Measurements from ENCODE around the gene ATL2. TPM values are rescaled to one million over a fixed set of nuclear protein-coding genes. Genes with fewer than 3 reads are reported as not detected.

Gene ATL2
- total RNA-seq, 1 experiment from 2014 or later: 66.7 TPM

DNA sequence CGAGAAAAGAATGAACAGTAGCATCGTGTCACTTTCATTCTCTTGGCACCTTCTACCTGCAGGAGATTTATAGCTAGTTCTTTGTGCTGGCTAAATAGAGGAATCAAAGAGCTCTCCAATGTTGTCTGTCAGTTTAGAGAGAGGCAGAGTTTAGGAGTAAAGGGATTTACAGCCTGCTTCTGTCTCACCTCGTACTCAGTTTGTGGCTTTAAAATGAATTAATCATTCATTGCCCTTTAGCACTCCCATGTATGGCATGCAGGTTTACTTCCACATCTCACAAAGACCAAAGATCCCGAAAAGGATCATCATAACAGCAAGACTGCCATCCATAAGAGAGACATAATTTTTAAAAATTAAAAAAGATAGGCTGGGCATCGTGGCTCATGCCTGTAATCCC lies 42.4 kb upstream of the ATL2 start:
- no peak overlapping the region for H2BK120ac ChIP-seq (ENCODE audit: low read depth, low read length, poor library complexity, severe bottlenecking)
- TF ChIP-seq, protein P1, sequence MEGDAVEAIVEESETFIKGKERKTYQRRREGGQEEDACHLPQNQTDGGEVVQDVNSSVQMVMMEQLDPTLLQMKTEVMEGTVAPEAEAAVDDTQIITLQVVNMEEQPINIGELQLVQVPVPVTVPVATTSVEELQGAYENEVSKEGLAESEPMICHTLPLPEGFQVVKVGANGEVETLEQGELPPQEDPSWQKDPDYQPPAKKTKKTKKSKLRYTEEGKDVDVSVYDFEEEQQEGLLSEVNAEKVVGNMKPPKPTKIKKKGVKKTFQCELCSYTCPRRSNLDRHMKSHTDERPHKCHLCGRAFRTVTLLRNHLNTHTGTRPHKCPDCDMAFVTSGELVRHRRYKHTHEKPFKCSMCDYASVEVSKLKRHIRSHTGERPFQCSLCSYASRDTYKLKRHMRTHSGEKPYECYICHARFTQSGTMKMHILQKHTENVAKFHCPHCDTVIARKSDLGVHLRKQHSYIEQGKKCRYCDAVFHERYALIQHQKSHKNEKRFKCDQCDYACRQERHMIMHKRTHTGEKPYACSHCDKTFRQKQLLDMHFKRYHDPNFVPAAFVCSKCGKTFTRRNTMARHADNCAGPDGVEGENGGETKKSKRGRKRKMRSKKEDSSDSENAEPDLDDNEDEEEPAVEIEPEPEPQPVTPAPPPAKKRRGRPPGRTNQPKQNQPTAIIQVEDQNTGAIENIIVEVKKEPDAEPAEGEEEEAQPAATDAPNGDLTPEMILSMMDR (conservative IDR thresholded peaks at IDR 0.05): no peak
- H3K79me1 ChIP-seq (ENCODE audit: insufficient read depth, low read depth, low read length, poor library complexity, severe bottlenecking): no peaks in the 10 kb centered on the region
- no peak overlapping the region for H3K4ac ChIP-seq (ENCODE audit: low read depth, low read length)
- no peak overlapping the region for H2AFZ ChIP-seq (ENCODE audit: low read length)
- no peak overlapping the region for H2BK15ac ChIP-seq (ENCODE audit: low read depth, low read length)
- H4K5ac ChIP-seq (ENCODE audit: insufficient read length, low read depth, low read length): no peak overlapping the region
- Mint-ChIP-seq H3K9me3 (peaks cover 2 to 3% of the 10 kb centered on the region in 2 experiments; a peak in 3 of 5 replicates), H3K27ac (no peak overlapping the region), H3K4me3 (no peak overlapping the region), H3K27me3 (ENCODE audit: low read depth) (peaks cover 5% of the 10 kb centered on the region; the same call in 1 of the 2 replicates), H3K4me1 (0 out of 4 replicates have a peak, but pooled peaks cover 0 to 3% of the 10 kb centered on the region in 2 experiments), H3K36me3 (ENCODE audit: insufficient read depth in 1 of 3, low read depth in 3 of 3) (peaks cover 0 to 3% (median 2%) of the 10 kb centered on the region in 3 experiments; a peak in 1 of 7 replicates)
- H3K23me2 ChIP-seq (ENCODE audit: insufficient read length, low read depth, low read length, poor library complexity, severe bottlenecking): no peaks in the 10 kb centered on the region
- no peak overlapping the region for H2BK5ac ChIP-seq (ENCODE audit: insufficient read length, low read length)
- H3K23ac ChIP-seq (ENCODE audit: insufficient read length, low read depth, low read length): no peak overlapping the region
- WGBS (ENCODE audit: extremely low coverage, insufficient read length, low lambda C conversion rate): no CpG with 5 or more reads among the region's 5 CpGs
- no peak overlapping the region for H2BK12ac ChIP-seq (ENCODE audit: insufficient read length, low read depth, low read length)
- H3K14ac ChIP-seq (ENCODE audit: insufficient read depth, low read length): no peak overlapping the region
- no peak overlapping the region for H4K91ac ChIP-seq (ENCODE audit: insufficient read length, low read depth, low read length)
- no peak for DNase-seq
- H3K18ac ChIP-seq (ENCODE audit: insufficient read length, low read depth, low read length): no peak overlapping the region
- no peak overlapping the region for H2AK5ac ChIP-seq (ENCODE audit: insufficient read length, low read length)
- no peaks in the 10 kb centered on the region for H3K9me3 ChIP-seq (ENCODE audit: control insufficient read depth, low read depth, low read length)
- H3K56ac ChIP-seq (ENCODE audit: insufficient read length, low read depth, low read length): no peak overlapping the region
- no peak overlapping the region for H3K4me2 ChIP-seq (ENCODE audit: insufficient read depth, insufficient read length, low read length)
- no peaks in the 10 kb centered on the region for H3K79me2 ChIP-seq (ENCODE audit: insufficient read depth, low read length)
- H4K8ac ChIP-seq (replicated peaks; ENCODE audit: insufficient read length, low read depth, low read length): no peak overlapping the region
- no peaks in the 10 kb centered on the region for H3K4me1 ChIP-seq (ENCODE audit: insufficient read depth, low read length)
- H3K27ac ChIP-seq (ENCODE audit: insufficient read length, low read depth, low read length): no peak overlapping the region
- no peak overlapping the region for H3K9ac ChIP-seq (ENCODE audit: extremely low read depth, insufficient read length, low read length)
- no peak overlapping the region for H3T11ph ChIP-seq (ENCODE audit: low read length)
- no peaks in the 10 kb centered on the region for H3K27me3 ChIP-seq (ENCODE audit: insufficient read depth, low read length)
- H4K20me1 ChIP-seq (ENCODE audit: control insufficient read depth, insufficient read depth, insufficient read length): no peaks in the 10 kb centered on the region
- H2BK20ac ChIP-seq (ENCODE audit: low read depth, low read length, poor library complexity, severe bottlenecking): no peak overlapping the region

Measured in H9 (cell line).